ENCODE results near the gene GPR34. TPM values are rescaled to one million over a fixed set of nuclear protein-coding genes. Genes with fewer than 3 reads are reported as not detected.

The GPR34 gene
- total RNA-seq, 4 donors from 2014 or later: 16.2 to 66.3 (median 55.6) TPM

DNA sequence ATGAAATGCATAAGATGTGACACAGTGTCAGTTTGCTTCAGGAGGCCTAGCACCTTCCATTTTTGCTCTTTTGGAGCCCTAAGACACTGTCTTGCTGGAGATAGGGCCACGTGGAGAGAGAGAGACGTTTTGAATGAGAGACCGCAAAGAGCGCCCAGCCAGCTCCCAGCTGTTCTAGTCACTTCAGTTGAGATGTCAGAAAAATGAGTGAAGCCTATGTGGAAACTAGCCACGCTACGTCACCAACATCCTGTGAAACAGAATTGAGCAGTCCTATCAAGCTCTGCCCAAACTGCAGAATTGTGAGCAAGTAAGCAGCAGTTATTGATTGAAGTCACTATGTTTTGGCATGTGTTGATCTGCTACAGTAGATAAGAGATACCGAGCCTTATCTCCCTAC is 48.3 kb downstream of the GPR34 start:
- TF ChIP-seq, protein P1, sequence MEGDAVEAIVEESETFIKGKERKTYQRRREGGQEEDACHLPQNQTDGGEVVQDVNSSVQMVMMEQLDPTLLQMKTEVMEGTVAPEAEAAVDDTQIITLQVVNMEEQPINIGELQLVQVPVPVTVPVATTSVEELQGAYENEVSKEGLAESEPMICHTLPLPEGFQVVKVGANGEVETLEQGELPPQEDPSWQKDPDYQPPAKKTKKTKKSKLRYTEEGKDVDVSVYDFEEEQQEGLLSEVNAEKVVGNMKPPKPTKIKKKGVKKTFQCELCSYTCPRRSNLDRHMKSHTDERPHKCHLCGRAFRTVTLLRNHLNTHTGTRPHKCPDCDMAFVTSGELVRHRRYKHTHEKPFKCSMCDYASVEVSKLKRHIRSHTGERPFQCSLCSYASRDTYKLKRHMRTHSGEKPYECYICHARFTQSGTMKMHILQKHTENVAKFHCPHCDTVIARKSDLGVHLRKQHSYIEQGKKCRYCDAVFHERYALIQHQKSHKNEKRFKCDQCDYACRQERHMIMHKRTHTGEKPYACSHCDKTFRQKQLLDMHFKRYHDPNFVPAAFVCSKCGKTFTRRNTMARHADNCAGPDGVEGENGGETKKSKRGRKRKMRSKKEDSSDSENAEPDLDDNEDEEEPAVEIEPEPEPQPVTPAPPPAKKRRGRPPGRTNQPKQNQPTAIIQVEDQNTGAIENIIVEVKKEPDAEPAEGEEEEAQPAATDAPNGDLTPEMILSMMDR (IDR thresholded peaks at IDR 0.05; ENCODE audit: low read depth): no peak

DNA sequence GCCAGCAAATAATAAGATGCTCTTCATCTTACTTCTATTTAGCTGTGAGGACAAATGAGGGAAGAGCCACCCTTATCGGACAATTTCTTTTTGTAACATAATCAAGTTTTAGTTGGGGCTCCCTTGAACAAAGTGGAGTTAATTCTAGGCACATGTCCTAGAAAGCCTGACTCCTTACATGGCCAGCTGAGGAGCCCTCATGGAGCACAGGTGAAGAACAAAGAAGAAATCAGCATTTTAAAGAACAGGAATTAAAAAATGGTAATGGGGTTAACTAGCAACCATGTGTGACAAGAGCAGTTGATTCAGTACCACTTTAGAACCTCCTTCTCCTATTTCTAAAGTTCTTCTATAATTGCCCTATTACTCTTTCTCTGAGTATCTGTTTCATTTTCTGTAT is 51.1 kb downstream of the GPR34 start:
- TF ChIP-seq, protein P1 (IDR thresholded peaks at IDR 0.05; ENCODE audit: low read depth): no peak

Small RNA genes within 50 kb of the gene (small RNA-seq; reads per million reads assigned to genes)
- gene RN7SL144P: not detected

Other genes with a start within 250 kb of the GPR34 start
- gene NYX, start 241.6 kb upstream of the GPR34 start, total RNA-seq: not detected
- 1 to 10 TPM in 1 of 4 donors, under 1 TPM in 3; 0.16 to 1.4 (median 0.30) TPM for gene GPR82, start 35.2 kb downstream of the GPR34 start, total RNA-seq
- gene CASK, start 234.6 kb downstream of the GPR34 start, total RNA-seq: 10 to 100 TPM; 27.4 to 48.1 (median 32.5) TPM

All from subcutaneous adipose tissue (tissue), 4 donors.